ENCODE data around the gene NLN.
"Not testable (repeated sequence)": the region's sequence is repeated elsewhere in the genome, so short reads cannot be mapped to it uniquely, and the experiment has no call there.

The NLN gene

DNA sequence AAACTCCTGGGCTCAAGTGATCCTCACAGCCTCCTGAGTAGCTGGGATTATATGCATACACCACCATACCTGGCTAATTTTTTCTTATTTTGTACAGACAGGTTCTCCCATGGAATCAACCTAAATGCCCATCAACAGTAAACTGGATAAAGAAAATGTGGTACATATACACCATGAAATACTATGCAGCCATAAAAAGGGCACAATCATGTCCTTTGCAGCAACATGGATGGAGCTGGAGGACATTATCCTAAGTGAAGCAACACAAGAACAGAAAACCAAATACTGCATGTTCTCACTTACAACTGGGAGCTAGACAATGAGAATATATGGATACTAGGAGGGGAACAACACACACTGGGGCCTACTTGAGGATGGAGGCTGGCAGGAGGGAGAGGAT lies 117.2 kb downstream of the NLN start:
- not testable (repeated sequence) for H3K4me1 Mint-ChIP-seq; H3K36me3 Mint-ChIP-seq; H3K9me3 Mint-ChIP-seq; H3K27ac Mint-ChIP-seq; H3K4me3 Mint-ChIP-seq; ATAC-seq; DNase-seq (ENCODE audit: low spot score in 2 of 2)

GRCh38 chr5:65840071-65840470 lies 118.1 kb downstream of the NLN start:
- Mint-ChIP-seq H3K4me3 (no peak overlapping the region), H3K27ac (no peak overlapping the region), H3K9me3 (no peaks in the 10 kb centered on the region), H3K4me1 (peaks cover 6% of the 10 kb centered on the region), H3K36me3 (no peaks in the 10 kb centered on the region)
- ATAC-seq: peak; percentile 42
- DNase-seq (ENCODE audit: low spot score in 2 of 2): no peak

GRCh38 chr5:65844763-65845162 lies 122.8 kb downstream of the NLN start:
- H3K4me3 Mint-ChIP-seq; H3K27ac Mint-ChIP-seq; H3K9me3 Mint-ChIP-seq; ATAC-seq; H3K4me1 Mint-ChIP-seq; DNase-seq (ENCODE audit: low spot score in 2 of 2); H3K36me3 Mint-ChIP-seq: not testable (repeated sequence)

- no peaks in the 10 kb centered on the region for H3K36me3 Mint-ChIP-seq
- H3K27ac Mint-ChIP-seq: no peak overlapping the region
- H3K4me3 Mint-ChIP-seq: no peak overlapping the region
- no peak for ATAC-seq
- H3K9me3 Mint-ChIP-seq: no peaks in the 10 kb centered on the region
- peaks cover 8% of the 10 kb centered on the region for H3K4me1 Mint-ChIP-seq
- DNase-seq (ENCODE audit: low spot score in 2 of 2): no peak
These were observed 124.1 kb downstream of the NLN start for GRCh38 chr5:65846101-65846500.

DNA sequence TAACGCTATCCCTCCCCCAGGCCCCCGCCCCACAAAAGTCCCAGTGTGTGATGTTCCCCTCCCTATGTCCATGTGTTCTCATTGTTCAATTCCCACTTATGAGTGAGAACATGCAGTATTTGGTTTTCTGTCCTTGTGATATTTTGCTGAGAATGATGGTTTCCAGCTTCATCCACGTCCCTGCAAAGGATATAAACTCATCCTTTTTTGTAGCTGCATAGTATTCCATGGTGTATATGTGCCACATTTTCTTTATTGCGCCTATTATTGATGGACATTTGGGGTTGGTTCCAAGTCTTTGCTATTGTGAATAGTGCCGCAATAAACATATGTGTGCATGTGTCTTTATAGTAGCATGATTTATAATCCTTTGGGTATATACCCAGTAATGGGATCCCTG lies 125.0 kb downstream of the NLN start:
- not testable (repeated sequence) for DNase-seq (ENCODE audit: low spot score in 2 of 2); H3K36me3 Mint-ChIP-seq; ATAC-seq; H3K27ac Mint-ChIP-seq; H3K9me3 Mint-ChIP-seq; H3K4me3 Mint-ChIP-seq; H3K4me1 Mint-ChIP-seq

- peaks cover 14% of the 10 kb centered on the region for H3K4me1 Mint-ChIP-seq
- H3K36me3 Mint-ChIP-seq; H3K9me3 Mint-ChIP-seq; H3K27ac Mint-ChIP-seq; H3K4me3 Mint-ChIP-seq; ATAC-seq; DNase-seq (ENCODE audit: low spot score in 2 of 2): not testable (repeated sequence)
These were observed 127.9 kb downstream of the NLN start for GRCh38 chr5:65849918-65850317.

GRCh38 chr5:65854925-65855324 lies 132.9 kb downstream of the NLN start:
- Mint-ChIP-seq H3K9me3 (peaks cover 8% of the 10 kb centered on the region), H3K36me3 (no peaks in the 10 kb centered on the region), H3K4me1 (peaks cover 10% of the 10 kb centered on the region), H3K27ac (no peak overlapping the region), H3K4me3 (no peak overlapping the region)
- ATAC-seq (no peak), DNase-seq (ENCODE audit: low spot score in 2 of 2) (no peak)

GRCh38 chr5:65855766-65856315 lies 133.8 kb downstream of the NLN start:
- no peak overlapping the region for H3K27ac Mint-ChIP-seq
- H3K9me3 Mint-ChIP-seq: peaks cover 8% of the 10 kb centered on the region
- H3K4me3 Mint-ChIP-seq: no peak overlapping the region
- no peaks in the 10 kb centered on the region for H3K36me3 Mint-ChIP-seq
- ATAC-seq: no peak
- peaks cover 6% of the 10 kb centered on the region for H3K4me1 Mint-ChIP-seq
- no peak for DNase-seq (ENCODE audit: low spot score in 2 of 2)

GRCh38 chr5:65856520-65856919 lies 134.5 kb downstream of the NLN start:
- Mint-ChIP-seq H3K9me3 (peaks cover 6% of the 10 kb centered on the region), H3K36me3 (no peaks in the 10 kb centered on the region), H3K4me1 (peaks cover 6% of the 10 kb centered on the region), H3K4me3 (no peak overlapping the region), H3K27ac (no peak overlapping the region)
- DNase-seq (ENCODE audit: low spot score in 2 of 2): no peak
- ATAC-seq: no peak

DNA sequence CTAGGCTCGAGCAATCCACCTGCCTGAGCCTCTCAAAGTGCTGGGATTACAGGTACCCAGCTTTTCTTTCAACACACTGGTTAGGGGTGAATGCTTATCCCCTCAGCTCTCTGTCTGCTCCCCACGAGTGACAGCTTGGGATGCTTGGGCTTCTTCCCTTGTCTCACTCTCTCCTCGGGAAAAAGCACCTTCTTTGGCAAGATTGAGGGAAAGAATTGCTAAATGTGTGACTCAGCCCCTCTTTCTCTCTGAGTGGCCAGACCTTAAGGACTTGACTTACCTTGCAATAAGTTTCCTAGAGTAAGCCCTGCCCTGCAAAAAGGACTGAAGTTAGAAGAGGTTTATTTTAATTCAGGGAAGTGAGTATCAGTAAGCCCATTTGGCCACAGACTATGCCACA lies 136.3 kb downstream of the NLN start:
- DNase-seq (ENCODE audit: low spot score in 2 of 2): no peak
- H3K27ac Mint-ChIP-seq: no peak overlapping the region
- H3K4me1 Mint-ChIP-seq: peaks cover 5% of the 10 kb centered on the region
- ATAC-seq: no peak
- peaks cover 4% of the 10 kb centered on the region for H3K9me3 Mint-ChIP-seq
- H3K4me3 Mint-ChIP-seq: no peak overlapping the region
- H3K36me3 Mint-ChIP-seq: no peaks in the 10 kb centered on the region

DNA sequence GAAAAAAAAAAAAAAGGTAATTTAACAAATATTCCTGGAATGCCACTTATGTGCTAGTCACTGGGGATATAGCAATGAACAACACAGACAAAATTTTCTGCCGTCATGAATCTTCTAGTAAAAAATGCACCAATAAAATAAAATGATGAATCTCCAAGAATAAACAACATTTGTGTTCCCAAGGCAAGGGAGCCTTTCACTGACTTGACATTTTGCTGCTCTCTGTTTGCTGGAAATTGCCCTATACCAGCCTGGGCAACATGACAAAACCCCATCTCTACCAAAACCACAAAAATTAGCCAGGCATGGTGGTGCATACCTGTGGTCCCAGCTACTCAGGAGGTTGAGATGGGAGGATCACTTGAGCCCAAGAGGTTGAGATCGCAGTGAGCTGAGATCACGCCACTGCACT lies 139.8 kb downstream of the NLN start:
- DNase-seq (ENCODE audit: low spot score in 2 of 2) (no peak), ATAC-seq (no peak)
- Mint-ChIP-seq H3K36me3 (no peaks in the 10 kb centered on the region), H3K27ac (no peak overlapping the region), H3K4me3 (no peak overlapping the region), H3K9me3 (no peaks in the 10 kb centered on the region), H3K4me1 (peaks cover 4% of the 10 kb centered on the region)

DNA sequence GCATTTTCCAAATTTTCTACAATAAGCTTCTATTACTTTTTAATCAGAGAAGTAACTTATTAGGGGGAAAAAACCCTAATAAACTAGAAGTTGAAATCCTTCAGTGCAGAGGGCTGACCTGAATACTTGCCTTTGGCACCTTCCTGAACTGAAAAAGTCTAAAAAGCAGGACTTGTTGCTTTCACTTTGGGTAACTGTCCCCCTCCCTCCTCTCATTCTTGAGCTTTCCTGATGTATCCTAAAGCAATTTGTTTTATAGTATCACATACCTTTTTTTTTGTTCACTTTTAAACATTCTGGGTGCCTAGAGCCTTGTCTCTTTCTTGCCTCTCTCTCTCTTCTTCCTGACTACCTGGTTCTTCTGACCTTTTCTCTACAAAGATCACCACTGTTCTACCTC lies 140.4 kb downstream of the NLN start:
- ATAC-seq (no peak), DNase-seq (ENCODE audit: low spot score in 2 of 2) (no peak)
- H3K4me1 Mint-ChIP-seq: peaks cover 9% of the 10 kb centered on the region
- no peak overlapping the region for H3K27ac Mint-ChIP-seq
- H3K4me3 Mint-ChIP-seq: no peak overlapping the region
- H3K36me3 Mint-ChIP-seq: no peaks in the 10 kb centered on the region
- no peaks in the 10 kb centered on the region for H3K9me3 Mint-ChIP-seq

DNA sequence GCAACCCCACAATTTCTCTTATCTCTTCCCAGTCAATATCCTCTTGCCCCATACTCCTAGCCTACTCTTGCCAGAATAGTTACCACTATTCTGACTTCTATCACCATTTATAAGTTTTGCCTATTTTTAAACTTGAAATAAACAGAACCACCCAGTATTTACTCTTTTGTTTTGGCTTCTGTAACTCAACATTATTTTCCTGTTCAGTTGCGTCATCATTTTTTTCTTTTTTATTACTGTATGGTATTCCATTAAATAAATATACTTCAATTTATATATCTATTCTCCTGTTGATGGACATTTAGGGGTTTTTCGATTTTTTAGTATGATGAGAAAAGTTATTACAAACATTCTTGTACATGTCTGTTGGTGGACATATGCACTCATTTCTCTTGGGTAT lies 141.7 kb downstream of the NLN start:
- no peaks in the 10 kb centered on the region for H3K36me3 Mint-ChIP-seq

GRCh38 chr5:65866837-65867521 lies 145.0 kb downstream of the NLN start:
- DNase-seq (ENCODE audit: low spot score in 2 of 2) (no peak), ATAC-seq (no peak)
- H3K9me3 Mint-ChIP-seq: peaks cover 5% of the 10 kb centered on the region
- peak overlapping the region; percentile 64 for H3K27ac Mint-ChIP-seq
- no peak overlapping the region for H3K4me3 Mint-ChIP-seq
- H3K4me1 Mint-ChIP-seq: peaks cover 13% of the 10 kb centered on the region
- no peaks in the 10 kb centered on the region for H3K36me3 Mint-ChIP-seq

More for the DNA sequence above, 141.7 kb downstream of the NLN start:
- Mint-ChIP-seq H3K27ac (no peak overlapping the region), H3K4me1 (peaks cover 13% of the 10 kb centered on the region), H3K4me3 (no peak overlapping the region), H3K9me3 (no peaks in the 10 kb centered on the region)
- no peak for ATAC-seq
- no peak for DNase-seq (ENCODE audit: low spot score in 2 of 2)

- no peak for DNase-seq (ENCODE audit: low spot score in 2 of 2)
- no peak for ATAC-seq
- H3K4me3 Mint-ChIP-seq: no peak overlapping the region
- peak overlapping the region; percentile 64 for H3K27ac Mint-ChIP-seq
- H3K9me3 Mint-ChIP-seq: peaks cover 5% of the 10 kb centered on the region
- peaks cover 13% of the 10 kb centered on the region for H3K4me1 Mint-ChIP-seq
- no peaks in the 10 kb centered on the region for H3K36me3 Mint-ChIP-seq
These were observed 145.7 kb downstream of the NLN start for GRCh38 chr5:65867542-65868195.

DNA sequence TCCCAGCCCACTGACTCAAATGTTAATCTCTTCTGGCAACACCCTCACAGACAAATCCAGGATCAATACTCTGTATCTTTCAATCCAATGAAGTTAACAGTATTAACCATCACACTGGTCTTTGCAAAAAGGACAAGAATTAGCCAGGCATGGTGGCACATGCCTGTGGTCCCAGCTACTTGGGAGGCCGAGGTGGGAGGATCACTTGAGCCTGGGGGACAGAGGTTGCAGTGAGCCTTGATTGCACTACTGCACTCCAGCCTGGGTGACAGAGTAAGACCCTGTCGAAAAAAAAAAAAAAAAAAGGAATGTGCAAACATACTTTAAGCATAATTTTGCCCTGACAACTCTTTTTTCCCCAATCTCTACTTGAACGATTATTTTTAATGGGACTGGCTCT lies 146.5 kb downstream of the NLN start:
- DNase-seq (ENCODE audit: low spot score in 2 of 2): no peak
- ATAC-seq: no peak
- peaks cover 13% of the 10 kb centered on the region for H3K4me1 Mint-ChIP-seq
- H3K36me3 Mint-ChIP-seq: no peaks in the 10 kb centered on the region
- H3K27ac Mint-ChIP-seq: no peak overlapping the region
- no peak overlapping the region for H3K4me3 Mint-ChIP-seq
- peaks cover 5% of the 10 kb centered on the region for H3K9me3 Mint-ChIP-seq

All from stimulated activated effector memory CD8-positive, alpha-beta T cell treated with anti-CD3 and anti-CD28 coated beads, Interleukin-12 subunit alpha, Interleukin-12 subunit beta, amount 100 ng/mL, for 72 hours (primary cell).